ENCODE results near the gene PIP4K2A.

PIP4K2A gene

GRCh38 chr10:22620140-22620857 is 94.1 kb downstream of the PIP4K2A start:
- DNase-seq (ENCODE audit: low spot score), result peak; percentile 52

DNA sequence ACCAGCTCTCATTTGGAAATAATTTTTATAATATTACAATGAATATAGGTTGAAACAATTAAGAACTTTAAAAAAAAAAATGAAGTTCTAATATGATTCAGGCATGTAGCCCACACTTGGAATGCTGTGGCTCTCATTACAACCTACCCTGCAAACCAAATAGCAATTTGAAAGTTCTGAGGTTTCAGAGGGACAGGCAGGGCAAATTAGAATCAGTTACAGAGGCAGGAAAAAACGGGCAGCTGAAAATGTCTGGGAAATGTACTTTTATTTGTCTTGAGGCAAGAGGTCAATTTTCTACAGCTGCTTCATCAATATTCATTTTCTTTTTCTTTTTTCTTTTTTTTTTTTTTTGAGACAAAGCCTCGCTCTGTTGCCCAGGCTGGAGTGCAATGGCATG is 95.3 kb downstream of the PIP4K2A start:
- DNase-seq (ENCODE audit: low spot score), result no peak

DNA sequence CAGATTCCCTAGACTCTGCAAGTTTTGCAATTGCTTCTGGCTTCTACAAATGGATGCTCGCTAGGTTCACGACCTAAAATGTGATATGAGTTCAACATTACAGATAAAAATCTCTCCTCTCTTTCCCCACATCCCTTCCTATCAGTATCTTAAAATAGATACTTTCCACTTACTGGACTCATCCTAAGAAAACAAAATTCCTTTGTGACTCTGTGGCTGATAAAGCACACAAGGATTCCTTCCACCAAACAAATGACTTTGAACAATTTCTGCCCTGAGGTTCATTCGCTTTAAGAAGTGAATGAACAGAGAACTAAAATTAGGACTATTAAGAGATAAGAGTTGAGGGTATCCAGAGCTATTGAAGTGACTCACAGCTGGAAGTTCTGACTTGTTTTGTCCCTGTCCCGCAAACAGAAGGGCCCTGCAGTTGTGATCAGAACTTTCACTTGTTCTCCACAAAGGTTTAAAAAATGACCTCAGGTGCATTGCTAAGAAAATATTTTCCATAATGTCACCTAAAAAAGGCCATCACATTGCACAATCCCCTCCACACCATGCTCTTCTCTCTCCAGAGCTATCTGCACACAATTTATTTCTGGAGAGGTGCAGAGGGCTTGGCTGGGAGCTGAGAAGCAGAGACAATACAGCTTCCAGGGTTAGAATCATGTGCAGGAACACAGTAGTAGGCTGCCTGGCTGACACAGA is 96.1 kb downstream of the PIP4K2A start:
- no peak for DNase-seq (ENCODE audit: low spot score)

- DNase-seq (ENCODE audit: low spot score), result no peak
Measured at GRCh38 chr10:22617516-22617915, 96.9 kb downstream of the PIP4K2A start.

- no peak for DNase-seq (ENCODE audit: low spot score)
Measured at GRCh38 chr10:22617051-22617450, 97.3 kb downstream of the PIP4K2A start.

- peak; percentile 70 for DNase-seq (ENCODE audit: low spot score)
Measured at GRCh38 chr10:22615819-22616499, 98.4 kb downstream of the PIP4K2A start.

- DNase-seq (ENCODE audit: low spot score), result no peak
Measured at GRCh38 chr10:22615101-22615500, 99.3 kb downstream of the PIP4K2A start.

- DNase-seq (ENCODE audit: low spot score), result no peak
Measured at GRCh38 chr10:22613011-22613410, 101.4 kb downstream of the PIP4K2A start.

GRCh38 chr10:22612318-22612717 is 102.1 kb downstream of the PIP4K2A start:
- no peak for DNase-seq (ENCODE audit: low spot score)

GRCh38 chr10:22611425-22612115 is 102.8 kb downstream of the PIP4K2A start:
- no peak for DNase-seq (ENCODE audit: low spot score)

GRCh38 chr10:22610610-22611009 is 103.8 kb downstream of the PIP4K2A start:
- DNase-seq (ENCODE audit: low spot score), result no peak

DNA sequence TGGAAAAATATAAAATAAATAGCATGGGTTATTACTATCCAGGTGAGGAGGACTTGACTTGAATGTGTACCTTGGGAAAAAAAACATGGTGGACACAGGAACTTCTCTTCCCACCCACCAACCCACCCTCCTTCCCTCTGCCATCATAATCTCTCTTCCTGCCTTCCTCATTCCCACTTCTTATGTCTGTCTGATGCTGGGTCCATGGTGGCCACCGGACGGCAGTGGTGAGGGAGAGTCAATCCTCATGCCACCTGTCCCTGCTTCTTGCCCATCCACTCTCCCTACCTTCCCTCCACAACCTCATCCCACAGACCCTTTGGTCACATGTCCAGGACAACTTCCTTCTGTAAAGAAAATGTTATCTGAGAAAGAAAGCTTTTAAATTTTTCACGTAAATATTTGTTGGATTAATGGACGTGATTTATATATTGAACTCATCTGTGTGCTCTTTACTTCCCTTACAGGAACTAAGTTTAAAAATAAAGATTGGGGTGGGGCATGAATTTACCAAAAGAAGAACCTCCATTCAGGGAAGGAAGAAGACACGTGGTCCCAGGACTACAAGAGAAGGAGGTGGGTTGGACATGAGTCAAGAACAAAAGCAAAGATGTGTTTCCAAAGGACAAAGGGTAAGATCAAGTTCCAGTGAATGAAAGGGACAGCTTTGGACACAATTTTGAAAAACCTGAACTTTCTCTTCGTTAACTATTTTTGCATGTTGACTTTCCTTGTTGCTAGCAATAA is 104.5 kb downstream of the PIP4K2A start:
- DNase-seq (ENCODE audit: low spot score), result no peak

DNA sequence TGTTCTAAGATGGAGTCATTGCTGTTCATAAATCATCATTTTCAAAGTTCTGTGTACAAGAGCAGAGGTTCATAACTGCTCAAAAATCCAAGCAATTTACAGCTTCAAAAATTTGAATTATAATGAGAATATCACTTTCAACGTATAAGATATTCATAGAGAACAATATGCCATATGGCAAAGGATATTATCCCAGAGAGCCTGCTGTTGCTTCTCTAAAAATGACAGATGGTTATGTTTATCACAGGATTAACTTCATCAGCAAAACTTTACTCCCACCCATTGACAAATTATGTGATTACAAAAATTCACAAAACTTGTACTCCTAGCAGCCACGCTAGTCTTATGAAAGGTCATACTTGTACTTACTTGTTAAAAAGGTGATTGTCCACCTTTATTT is 105.1 kb downstream of the PIP4K2A start:
- DNase-seq (ENCODE audit: low spot score), result no peak

DNA sequence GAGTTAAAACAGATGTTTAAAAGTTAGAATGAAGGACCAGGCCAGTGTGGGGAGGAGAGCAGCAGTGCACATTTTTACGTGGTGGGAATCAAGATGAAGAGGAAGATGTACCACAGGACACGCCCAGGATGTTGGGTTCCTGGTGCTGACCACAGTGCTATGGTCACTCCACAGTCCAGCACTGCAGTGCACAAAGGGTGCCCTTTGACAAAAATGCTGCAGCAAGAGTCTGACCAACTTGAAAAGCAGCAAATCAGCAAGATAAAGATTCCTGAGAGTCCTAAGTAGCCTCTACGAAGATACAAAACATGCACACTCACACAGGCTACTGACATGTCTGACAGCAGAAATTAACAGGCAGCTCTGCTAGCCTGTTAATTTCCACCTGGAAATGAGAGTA is 107.1 kb downstream of the PIP4K2A start:
- DNase-seq (ENCODE audit: low spot score), result no peak

DNA sequence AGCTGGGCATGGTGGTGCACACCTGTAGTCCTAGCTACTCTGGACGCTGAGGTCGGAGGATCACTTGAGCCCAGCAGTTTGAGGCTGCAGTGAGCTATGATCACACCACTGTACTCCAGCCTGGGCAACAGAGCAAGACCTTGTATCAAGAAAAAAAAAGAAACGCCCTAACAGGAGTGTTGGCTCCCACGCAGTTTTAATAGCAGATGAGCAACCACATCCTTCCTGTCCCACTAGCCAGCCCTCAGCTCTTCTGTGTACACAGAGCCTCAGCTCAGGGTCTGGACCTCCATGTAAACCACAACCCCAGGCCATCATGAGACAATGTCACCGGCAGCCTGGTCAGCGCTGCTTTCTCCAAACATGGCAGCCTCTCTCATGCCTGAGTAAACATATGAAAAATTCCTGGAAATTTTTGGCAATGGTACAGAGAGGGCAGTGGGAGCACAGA is 108.2 kb downstream of the PIP4K2A start:
- no peak for DNase-seq (ENCODE audit: low spot score)

DNA sequence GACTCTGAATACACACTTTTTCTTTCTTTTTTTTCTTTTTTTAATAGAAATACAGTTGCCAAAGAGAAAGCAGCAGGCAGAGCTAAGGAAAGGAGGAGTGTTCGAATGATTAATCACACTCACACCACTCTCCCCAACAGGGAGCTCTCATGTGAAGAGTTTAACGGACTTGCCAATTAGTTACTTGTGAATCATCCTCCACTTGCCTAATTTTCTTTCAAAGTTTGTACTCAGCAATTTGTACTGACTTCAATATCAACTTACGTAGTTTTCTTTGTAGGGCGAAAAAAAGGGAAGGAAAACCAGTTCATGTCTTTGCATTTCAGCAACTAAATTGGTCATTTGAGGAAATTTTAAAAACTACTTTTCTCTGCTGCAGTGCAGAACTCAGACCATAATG is 109.2 kb downstream of the PIP4K2A start:
- no peak for DNase-seq (ENCODE audit: low spot score)

GRCh38 chr10:22604344-22605126 is 109.8 kb downstream of the PIP4K2A start:
- DNase-seq (ENCODE audit: low spot score), result no peak

DNA sequence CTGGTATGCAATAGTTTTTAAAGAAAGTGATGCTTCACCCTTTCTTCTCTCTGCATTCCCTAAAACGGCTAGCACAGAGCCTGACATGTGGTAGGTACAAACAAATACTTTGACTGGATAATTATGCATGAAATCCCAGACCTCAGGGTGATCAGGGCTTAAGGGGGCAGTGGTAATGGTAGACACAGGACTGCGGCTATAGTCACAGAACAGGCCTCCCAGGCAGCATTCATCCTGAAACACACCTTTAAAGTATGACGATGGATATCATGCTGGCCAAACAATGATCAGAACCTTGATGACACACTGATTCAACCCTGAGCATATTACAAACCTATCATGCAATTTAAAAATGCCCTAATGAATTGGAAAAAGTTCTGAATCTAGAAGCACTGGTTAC is 110.8 kb downstream of the PIP4K2A start:
- DNase-seq (ENCODE audit: low spot score), result no peak

GRCh38 chr10:22601618-22602017 is 112.8 kb downstream of the PIP4K2A start:
- DNase-seq (ENCODE audit: low spot score), result no peak

- DNase-seq (ENCODE audit: low spot score), result no peak
Measured at GRCh38 chr10:22599636-22600228, 114.6 kb downstream of the PIP4K2A start.

Measured in hematopoietic multipotent progenitor cell treated with erythropoietin and hydrocortisone succinate and interleukin-3 and kit ligand, for 17 days (in vitro differentiated cells).